Thyroid gland (tissue), 4 donors: ENCODE measurements around the gene CYP26B1.

Experiments
- CTCF ChIP-seq, 6 experiments: fragments of 200-600 bp in 3 of 6; fragments of 450-650 bp in 3 of 6; sonication (generic) in 3 of 6; IDR thresholded peaks; one replicate each; pipeline ENCODE4 v1.5.1; 2016 to 2019; ENCODE audit warnings: antibody characterized with exemption in 6 of 6, mild to moderate bottlenecking in 2 of 6, inconsistent platforms in 1 of 6, moderate library complexity in 1 of 6
- POLR2A ChIP-seq, 2 donors: fragments of 450-650 bp; IDR thresholded peaks; one replicate each; pipeline ENCODE4 v1.6.1; 2017; ENCODE audit warnings: antibody characterized with exemption in 2 of 2, mild to moderate bottlenecking in 2 of 2, moderate library complexity in 1 of 2

DNA sequence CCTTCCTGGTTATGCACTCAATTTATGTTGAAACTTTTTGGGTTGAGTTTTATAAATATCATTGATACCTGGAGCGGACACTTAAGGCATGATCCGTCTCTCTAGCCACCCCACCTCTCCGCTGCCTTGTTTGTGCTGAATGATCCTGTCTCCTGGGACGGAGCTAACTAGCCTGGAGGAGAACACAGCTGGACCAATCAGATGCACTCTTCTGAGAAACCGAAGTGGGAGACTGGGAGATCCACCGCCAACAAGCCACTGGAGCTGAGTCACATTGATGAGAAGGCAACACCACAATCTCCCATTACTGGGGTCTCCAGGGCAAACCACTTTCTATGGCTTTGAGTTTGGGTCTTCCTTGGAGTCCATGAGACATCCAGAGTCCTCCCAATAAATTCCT is 29.3 kb downstream of the CYP26B1 start:
- TF ChIP-seq CTCF (IDR thresholded peaks at IDR 0.05) (no peak), POLR2A (IDR thresholded peaks at IDR 0.05) (no peak)
